Measurements from ENCODE around the gene PRKCI. TPM values are rescaled to one million over a fixed set of nuclear protein-coding genes. Genes with fewer than 3 reads are reported as not detected.

Gene PRKCI
- polyA plus RNA-seq, 2 of the 4 experiments (the other 2 are of a cell fraction): 19.2 to 52.6 TPM

DNA sequence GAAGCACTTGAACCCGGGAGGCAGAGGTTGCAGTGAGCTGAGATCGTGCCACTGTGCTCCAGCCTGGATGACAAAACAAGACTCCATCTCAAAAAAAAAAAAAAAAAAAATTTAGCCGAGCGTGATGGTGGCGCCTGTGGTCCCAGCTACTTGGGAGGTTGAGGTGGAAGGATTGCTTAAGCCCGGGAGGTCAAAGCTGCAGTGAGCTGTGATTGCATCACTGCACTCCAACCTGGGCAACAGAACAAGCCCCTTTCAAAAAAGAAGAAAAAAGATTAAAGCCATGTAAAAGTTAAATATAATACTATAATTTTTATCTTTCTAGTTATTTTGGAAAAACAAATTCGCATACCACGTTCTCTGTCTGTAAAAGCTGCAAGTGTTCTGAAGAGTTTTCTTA lies 73.4 kb downstream of the PRKCI start (continued):
- TF ChIP-seq KDM5A (IDR thresholded peaks at IDR 0.05): no peak

GRCh38 chr3:170296703-170297102 lies 74.5 kb downstream of the PRKCI start:
- TF ChIP-seq, protein P1, sequence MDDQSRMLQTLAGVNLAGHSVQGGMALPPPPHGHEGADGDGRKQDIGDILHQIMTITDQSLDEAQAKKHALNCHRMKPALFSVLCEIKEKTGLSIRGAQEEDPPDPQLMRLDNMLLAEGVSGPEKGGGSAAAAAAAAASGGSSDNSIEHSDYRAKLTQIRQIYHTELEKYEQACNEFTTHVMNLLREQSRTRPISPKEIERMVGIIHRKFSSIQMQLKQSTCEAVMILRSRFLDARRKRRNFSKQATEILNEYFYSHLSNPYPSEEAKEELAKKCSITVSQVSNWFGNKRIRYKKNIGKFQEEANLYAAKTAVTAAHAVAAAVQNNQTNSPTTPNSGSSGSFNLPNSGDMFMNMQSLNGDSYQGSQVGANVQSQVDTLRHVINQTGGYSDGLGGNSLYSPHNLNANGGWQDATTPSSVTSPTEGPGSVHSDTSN (IDR thresholded peaks at IDR 0.05): no peak
- no peak for TF ChIP-seq REST (IDR thresholded peaks at IDR 0.05)
- TF ChIP-seq BCL3 (IDR thresholded peaks at IDR 0.05): no peak
- no peak overlapping the region for H3K4me2 ChIP-seq
- peaks cover 7% of the 10 kb centered on the region for H3K4me1 ChIP-seq
- DNase-seq (ENCODE audit: low read depth in 1 of 2, low spot score in 1 of 2): no peak
- ChIA-PET CTCF (no interaction called here), POLR2A (no interaction called here)
- no peak for ATAC-seq
- H3K4me3 ChIP-seq: no peak overlapping the region
- no peak for FAIRE-seq
- H3K27ac ChIP-seq: no peak overlapping the region
- H3K9me3 ChIP-seq: no peaks in the 10 kb centered on the region

- TF ChIP-seq, protein P2, sequence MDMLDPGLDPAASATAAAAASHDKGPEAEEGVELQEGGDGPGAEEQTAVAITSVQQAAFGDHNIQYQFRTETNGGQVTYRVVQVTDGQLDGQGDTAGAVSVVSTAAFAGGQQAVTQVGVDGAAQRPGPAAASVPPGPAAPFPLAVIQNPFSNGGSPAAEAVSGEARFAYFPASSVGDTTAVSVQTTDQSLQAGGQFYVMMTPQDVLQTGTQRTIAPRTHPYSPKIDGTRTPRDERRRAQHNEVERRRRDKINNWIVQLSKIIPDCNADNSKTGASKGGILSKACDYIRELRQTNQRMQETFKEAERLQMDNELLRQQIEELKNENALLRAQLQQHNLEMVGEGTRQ (IDR thresholded peaks at IDR 0.05): no peak
- no peak for TF ChIP-seq FOXS1 (CRISPR knock-in tag; IDR thresholded peaks at IDR 0.05)
- TF ChIP-seq, protein P3, sequence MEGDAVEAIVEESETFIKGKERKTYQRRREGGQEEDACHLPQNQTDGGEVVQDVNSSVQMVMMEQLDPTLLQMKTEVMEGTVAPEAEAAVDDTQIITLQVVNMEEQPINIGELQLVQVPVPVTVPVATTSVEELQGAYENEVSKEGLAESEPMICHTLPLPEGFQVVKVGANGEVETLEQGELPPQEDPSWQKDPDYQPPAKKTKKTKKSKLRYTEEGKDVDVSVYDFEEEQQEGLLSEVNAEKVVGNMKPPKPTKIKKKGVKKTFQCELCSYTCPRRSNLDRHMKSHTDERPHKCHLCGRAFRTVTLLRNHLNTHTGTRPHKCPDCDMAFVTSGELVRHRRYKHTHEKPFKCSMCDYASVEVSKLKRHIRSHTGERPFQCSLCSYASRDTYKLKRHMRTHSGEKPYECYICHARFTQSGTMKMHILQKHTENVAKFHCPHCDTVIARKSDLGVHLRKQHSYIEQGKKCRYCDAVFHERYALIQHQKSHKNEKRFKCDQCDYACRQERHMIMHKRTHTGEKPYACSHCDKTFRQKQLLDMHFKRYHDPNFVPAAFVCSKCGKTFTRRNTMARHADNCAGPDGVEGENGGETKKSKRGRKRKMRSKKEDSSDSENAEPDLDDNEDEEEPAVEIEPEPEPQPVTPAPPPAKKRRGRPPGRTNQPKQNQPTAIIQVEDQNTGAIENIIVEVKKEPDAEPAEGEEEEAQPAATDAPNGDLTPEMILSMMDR (IDR thresholded peaks at IDR 0.05): no peak
- TF ChIP-seq ZSCAN20 (CRISPR knock-in tag; IDR thresholded peaks at IDR 0.05): no peak
- TF ChIP-seq, protein P4, sequence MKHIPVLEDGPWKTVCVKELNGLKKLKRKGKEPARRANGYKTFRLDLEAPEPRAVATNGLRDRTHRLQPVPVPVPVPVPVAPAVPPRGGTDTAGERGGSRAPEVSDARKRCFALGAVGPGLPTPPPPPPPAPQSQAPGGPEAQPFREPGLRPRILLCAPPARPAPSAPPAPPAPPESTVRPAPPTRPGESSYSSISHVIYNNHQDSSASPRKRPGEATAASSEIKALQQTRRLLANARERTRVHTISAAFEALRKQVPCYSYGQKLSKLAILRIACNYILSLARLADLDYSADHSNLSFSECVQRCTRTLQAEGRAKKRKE (CRISPR knock-in tag; IDR thresholded peaks at IDR 0.05; ENCODE audit: low read depth): no peak
- TF ChIP-seq MAFK (IDR thresholded peaks at IDR 0.05; ENCODE audit: partially characterized antibody): no peak
- no peak for TF ChIP-seq GATA3 (IDR thresholded peaks at IDR 0.05; ENCODE audit: borderline replicate concordance)
- TF ChIP-seq ZNF302 (CRISPR knock-in tag; IDR thresholded peaks at IDR 0.05): no peak
- no peak for TF ChIP-seq RAD21 (conservative IDR thresholded peaks at IDR 0.05 in 1 of 2, IDR thresholded peaks at IDR 0.05 in 1 of 2)
- no peak for TF ChIP-seq TP53 (CRISPR knock-in tag; IDR thresholded peaks at IDR 0.05)
- POLR2A ChIA-PET: no interaction called here
- CTCF ChIA-PET: no interaction called here
- WGBS (ENCODE audit: missing lambda C conversion rate): 57% methylated on average over 3 of the region's 3 CpGs
- Histone ChIP-seq H3K4me1 (peaks cover 13% of the 10 kb centered on the region), H3K4me3 (no peak overlapping the region), H3K4me2 (peak overlapping the region; percentile 38; the same call in 2 of the 3 replicates), H3K9me3 (no peaks in the 10 kb centered on the region), H3K27ac (peak overlapping the region; percentile 11 to 44; a peak in 3 of 6 replicates)
- FAIRE-seq (no peak), ATAC-seq (no peak; a peak in 1 of 6 replicates), DNase-seq (ENCODE audit: low read depth in 1 of 2, low spot score in 1 of 2) (no peak)
Observed at GRCh38 chr3:170301405-170301804, 79.2 kb downstream of the PRKCI start.

Measured in A549 (cell line).